ENCODE measurements around the gene SLC25A47.

DNA sequence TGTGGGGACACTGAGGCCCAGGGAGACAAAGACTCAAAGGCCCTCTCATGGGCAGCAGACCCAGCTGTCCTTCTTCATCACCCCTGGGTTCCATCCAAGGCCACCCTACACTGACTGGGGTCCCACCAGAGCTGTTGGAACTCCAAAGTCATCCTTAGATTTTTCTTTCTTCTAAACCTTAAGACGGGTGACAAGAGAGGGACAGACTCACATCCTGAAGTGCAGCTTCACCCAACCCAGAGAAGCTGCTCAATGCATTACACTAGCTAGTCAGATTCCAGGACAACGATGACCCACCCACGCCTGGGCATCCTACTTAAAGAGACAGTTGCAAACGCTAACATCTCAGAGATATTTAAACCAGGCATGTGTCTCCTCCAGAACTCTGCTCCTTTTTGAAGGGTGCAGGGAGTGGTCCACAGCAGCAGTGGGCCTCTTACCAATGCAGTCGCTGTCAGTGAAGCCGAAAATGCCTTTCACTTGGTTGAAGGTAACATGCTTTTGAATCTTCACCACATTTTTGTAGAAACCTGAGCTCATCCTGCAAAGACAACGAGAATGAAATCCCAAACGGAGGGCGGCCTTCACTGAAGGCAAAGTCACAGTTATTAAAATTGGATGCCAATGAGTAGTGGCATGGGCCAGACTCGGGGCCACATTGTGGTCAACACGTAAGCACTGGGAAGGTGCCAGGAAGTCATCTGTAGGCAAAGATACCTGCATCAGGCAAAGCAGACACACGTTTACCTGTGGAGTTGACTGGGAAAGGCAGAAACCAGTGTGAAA lies 23.4 kb downstream of the SLC25A47 start:
- TF ChIP-seq, protein P1, sequence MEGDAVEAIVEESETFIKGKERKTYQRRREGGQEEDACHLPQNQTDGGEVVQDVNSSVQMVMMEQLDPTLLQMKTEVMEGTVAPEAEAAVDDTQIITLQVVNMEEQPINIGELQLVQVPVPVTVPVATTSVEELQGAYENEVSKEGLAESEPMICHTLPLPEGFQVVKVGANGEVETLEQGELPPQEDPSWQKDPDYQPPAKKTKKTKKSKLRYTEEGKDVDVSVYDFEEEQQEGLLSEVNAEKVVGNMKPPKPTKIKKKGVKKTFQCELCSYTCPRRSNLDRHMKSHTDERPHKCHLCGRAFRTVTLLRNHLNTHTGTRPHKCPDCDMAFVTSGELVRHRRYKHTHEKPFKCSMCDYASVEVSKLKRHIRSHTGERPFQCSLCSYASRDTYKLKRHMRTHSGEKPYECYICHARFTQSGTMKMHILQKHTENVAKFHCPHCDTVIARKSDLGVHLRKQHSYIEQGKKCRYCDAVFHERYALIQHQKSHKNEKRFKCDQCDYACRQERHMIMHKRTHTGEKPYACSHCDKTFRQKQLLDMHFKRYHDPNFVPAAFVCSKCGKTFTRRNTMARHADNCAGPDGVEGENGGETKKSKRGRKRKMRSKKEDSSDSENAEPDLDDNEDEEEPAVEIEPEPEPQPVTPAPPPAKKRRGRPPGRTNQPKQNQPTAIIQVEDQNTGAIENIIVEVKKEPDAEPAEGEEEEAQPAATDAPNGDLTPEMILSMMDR (IDR thresholded peaks at IDR 0.05; ENCODE audit: extremely low read depth in 1 of 2, insufficient read depth in 1 of 2, low read depth in 1 of 2, low read length in 2 of 2): no peak
- TF ChIP-seq JUN (IDR thresholded peaks at IDR 0.05; ENCODE audit: borderline replicate concordance, insufficient read depth, insufficient read length, low read depth) (no peak), POLR2AphosphoS5 (IDR thresholded peaks at IDR 0.05; ENCODE audit: insufficient read depth, low read depth, low read length) (no peak), POLR2A (IDR thresholded peaks at IDR 0.05; ENCODE audit: low read depth, low read length) (no peak), FOS (IDR thresholded peaks at IDR 0.05; ENCODE audit: borderline replicate concordance, insufficient read depth, low read length) (no peak), EZH2 (IDR thresholded peaks at IDR 0.05; ENCODE audit: borderline replicate concordance, low read depth, low read length, severe bottlenecking) (no peak), MAX (IDR thresholded peaks at IDR 0.05; ENCODE audit: insufficient read depth, insufficient read length) (no peak), MYC (IDR thresholded peaks at IDR 0.05; ENCODE audit: low read depth, low read length) (no peak), GATA2 (IDR thresholded peaks at IDR 0.05; ENCODE audit: insufficient read depth, insufficient read length, low read depth, low read length) (no peak)
